Brain microvascular endothelial cell (primary cell): ENCODE results near the gene KIFBP.

Experiments
- DNase-seq: peaks from one replicate; pipeline ENCODE4 v3.0.0-alpha.2; 2020
- H3K27ac ChIP-seq: fragments of 250-450 bp; sonication (Bioruptor Pico); 2 replicates; pipeline ENCODE4 v1.5.1; 2020; ENCODE audit warnings: mild to moderate bottlenecking, moderate library complexity
- H3K27me3 ChIP-seq: fragments of 250-450 bp; sonication (Bioruptor Pico); replicated peaks from 2 replicates; pipeline ENCODE4 v1.5.1; 2020; ENCODE audit warnings: mild to moderate bottlenecking
- H3K36me3 ChIP-seq: fragments of 250-450 bp; sonication (Bioruptor Pico); replicated peaks from 2 replicates; pipeline ENCODE4 v1.5.1; 2020; ENCODE audit warnings: mild to moderate bottlenecking
- H3K4me3 ChIP-seq: 2 replicates; pipeline ENCODE4 v1.5.1; 2011; ENCODE audit warnings: low read depth, mild to moderate bottlenecking, control low read depth, low read length, moderate library complexity
- CTCF ChIP-seq: IDR thresholded peaks from 2 replicates; pipeline ENCODE4 v1.5.1; 2011; ENCODE audit warnings: low read depth, mild to moderate bottlenecking, moderate library complexity, low read length, control low read depth, inconsistent platforms; ENCODE audit errors: missing control alignments
- in situ Hi-C: cut with HindIII; loops from 2 replicates; pipeline ENCODE4 v1.10.0; 2017; ENCODE audit warnings: low sequenced_read_pairs, low pct_ligation_motif_present

KIFBP gene

GRCh38 chr10:68992636-68993440 is 4.2 kb downstream of the KIFBP start:
- TF ChIP-seq CTCF, result no peak
- Histone ChIP-seq H3K27ac (peak overlapping the region; percentile 65), H3K4me3 (no peak overlapping the region), H3K36me3 (no peaks in the 10 kb centered on the region), H3K27me3 (no peaks in the 10 kb centered on the region)
- in situ Hi-C loops, result no loop called here
- DNase-seq, result peak; percentile 90

GRCh38 chr10:68997211-68997610 is 8.6 kb downstream of the KIFBP start:
- Histone ChIP-seq H3K27me3 (no peaks in the 10 kb centered on the region), H3K4me3 (no peak overlapping the region), H3K27ac (peak overlapping the region; percentile 37), H3K36me3 (no peaks in the 10 kb centered on the region)
- no peak for TF ChIP-seq CTCF
- in situ Hi-C loops, result no loop called here
- no peak for DNase-seq

- no peaks in the 10 kb centered on the region for H3K27me3 ChIP-seq
- H3K36me3 ChIP-seq, result peaks cover 14% of the 10 kb centered on the region
- H3K27ac ChIP-seq, result no peak overlapping the region
- peak; percentile 12 for DNase-seq
- peak; percentile 48 for TF ChIP-seq CTCF
- in situ Hi-C loops, result no loop called here
- H3K4me3 ChIP-seq, result no peak overlapping the region
These were observed 16.2 kb downstream of the KIFBP start for GRCh38 chr10:69004821-69005220.

- no peak for DNase-seq
- Histone ChIP-seq H3K4me3 (no peak overlapping the region), H3K27me3 (no peaks in the 10 kb centered on the region), H3K27ac (no peak overlapping the region), H3K36me3 (peaks cover 14% of the 10 kb centered on the region)
- no peak for TF ChIP-seq CTCF
- in situ Hi-C loops, result no loop called here
These were observed 17.3 kb downstream of the KIFBP start for GRCh38 chr10:69005704-69006485.

GRCh38 chr10:69007260-69007659 is 18.7 kb downstream of the KIFBP start:
- Histone ChIP-seq H3K27ac (no peak overlapping the region), H3K27me3 (no peaks in the 10 kb centered on the region), H3K4me3 (no peak overlapping the region), H3K36me3 (peaks cover 20% of the 10 kb centered on the region)
- in situ Hi-C loops, result no loop called here
- no peak for DNase-seq
- peak; percentile 31 for TF ChIP-seq CTCF
